Calu3 (cell line): ENCODE data around the gene TNNI3. TPM values are rescaled to one million over a fixed set of nuclear protein-coding genes. Genes with fewer than 3 reads are reported as not detected.
A peak's percentile ranks its signal among the peaks of the same experiment; 100 is the strongest.

Experiments
- BruUV-seq: library from RNA; stranded (reverse); fragments of 400-500 nt; replicated peaks from 2 replicates; lab custom pipeline; 2021; lab: Mats Ljungman, UMichigan
- CTCF ChIA-PET: fragments of 300-600 bp; sonication (Branson Sonifier 250); formaldehyde crosslinking; loops from one replicate; lab custom pipeline; 2022; ENCODE audit warnings: antibody characterized with exemption; lab: Charles Lee
- DNase-seq: peaks from one replicate; pipeline ENCODE4 v3.0.0; 2022
- H3K27ac Mint-ChIP-seq: one replicate; pipeline ENCODE4 v1.8.0; 2022; ENCODE audit warnings: mixed read lengths; ENCODE audit not compliant: unreplicated experiment
- H3K27me3 Mint-ChIP-seq: one replicate; pipeline ENCODE4 v1.8.0; 2022; ENCODE audit warnings: mixed read lengths; ENCODE audit not compliant: unreplicated experiment
- H3K36me3 Mint-ChIP-seq: one replicate; pipeline ENCODE4 v1.8.0; 2022; ENCODE audit warnings: mild to moderate bottlenecking, moderate library complexity, mixed read lengths; ENCODE audit not compliant: insufficient read depth, unreplicated experiment
- H3K4me1 Mint-ChIP-seq: one replicate; pipeline ENCODE4 v1.8.0; 2022; ENCODE audit warnings: mild to moderate bottlenecking, low read depth, mixed read lengths; ENCODE audit not compliant: unreplicated experiment
- H3K4me3 Mint-ChIP-seq: one replicate; pipeline ENCODE4 v1.8.0; 2022; ENCODE audit warnings: mild to moderate bottlenecking, low read depth, moderate library complexity, mixed read lengths; ENCODE audit not compliant: unreplicated experiment
- H3K9me3 Mint-ChIP-seq: one replicate; pipeline ENCODE4 v1.8.0; 2022; ENCODE audit warnings: low read depth, mixed read lengths; ENCODE audit not compliant: unreplicated experiment
- CTCF ChIP-seq: fragments of 200-600 bp; IDR thresholded peaks from one replicate; pipeline ENCODE4 v1.8.0; 2022; ENCODE audit warnings: antibody characterized with exemption; ENCODE audit not compliant: unreplicated experiment
- intact Hi-C: fragments of 100-400 bp; cut with micrococcal nuclease; formaldehyde crosslinking; loops from one replicate; pipeline ENCODE4 v1.10.0; 2022; ENCODE audit not compliant: unreplicated experiment
- total RNA-seq: library from RNA; stranded (reverse); gene quantifications from 2 replicates; pipeline ENCODE4 v1.2.3, GENCODE V29; 2022

TNNI3 gene
- total RNA-seq, 1 experiment from 2014 or later: 1.3 TPM

GRCh38 chr19:55131421-55131820 is 26.1 kb downstream of the TNNI3 start:
- BruUV-seq: no TSS peak
- DNase-seq: no peak
- intact Hi-C loops: no loop called here
- H3K4me3 Mint-ChIP-seq: no peak overlapping the region
- H3K9me3 Mint-ChIP-seq: no peaks in the 10 kb centered on the region
- peaks cover 34% of the 10 kb centered on the region for H3K27me3 Mint-ChIP-seq
- no peak for TF ChIP-seq CTCF
- no peaks in the 10 kb centered on the region for H3K36me3 Mint-ChIP-seq
- H3K27ac Mint-ChIP-seq: no peak overlapping the region
- CTCF ChIA-PET: no interaction called here
- H3K4me1 Mint-ChIP-seq: peaks cover 6% of the 10 kb centered on the region

GRCh38 chr19:55119053-55119452 is 38.5 kb downstream of the TNNI3 start:
- Mint-ChIP-seq H3K4me1 (peaks cover 22% of the 10 kb centered on the region), H3K4me3 (no peak overlapping the region), H3K36me3 (peaks cover 28% of the 10 kb centered on the region), H3K9me3 (no peaks in the 10 kb centered on the region), H3K27me3 (peaks cover 18% of the 10 kb centered on the region), H3K27ac (no peak overlapping the region)
- BruUV-seq: no TSS peak
- DNase-seq: no peak
- CTCF ChIA-PET: no interaction called here
- TF ChIP-seq CTCF: no peak
- intact Hi-C loops: no loop called here

- DNase-seq: no peak
- peaks cover 22% of the 10 kb centered on the region for H3K4me1 Mint-ChIP-seq
- peaks cover 12% of the 10 kb centered on the region for H3K27me3 Mint-ChIP-seq
- peaks cover 28% of the 10 kb centered on the region for H3K36me3 Mint-ChIP-seq
- no peak for TF ChIP-seq CTCF
- peak overlapping the region; percentile 83 for H3K4me3 Mint-ChIP-seq
- H3K9me3 Mint-ChIP-seq: no peaks in the 10 kb centered on the region
- CTCF ChIA-PET: interaction anchor here (0.9 to 1.4 kb wide), 2 partner anchors 8 to 28 kb away, joined by 3 to 9 read pairs; no protein-coding TSS in a partner anchor
- BruUV-seq: no TSS peak
- H3K27ac Mint-ChIP-seq: peak overlapping the region; percentile 81
- intact Hi-C loops: no loop called here
Measured at GRCh38 chr19:55118401-55118991, 39.0 kb downstream of the TNNI3 start.

GRCh38 chr19:55117663-55118391 is 39.7 kb downstream of the TNNI3 start:
- peak overlapping the region; percentile 81 for H3K27ac Mint-ChIP-seq
- no peaks in the 10 kb centered on the region for H3K9me3 Mint-ChIP-seq
- H3K4me3 Mint-ChIP-seq: peak overlapping the region; percentile 83
- peaks cover 28% of the 10 kb centered on the region for H3K36me3 Mint-ChIP-seq
- peaks cover 22% of the 10 kb centered on the region for H3K4me1 Mint-ChIP-seq
- peak; percentile 99 for DNase-seq
- TF ChIP-seq CTCF: no peak
- BruUV-seq: TSS peak; percentile 91
- CTCF ChIA-PET: interaction anchor here (0.6 to 1.4 kb wide), 5 partner anchors 8 to 372 kb away, joined by 3 to 9 read pairs (median 3); partner anchors contain the start of gene DNAAF3
- H3K27me3 Mint-ChIP-seq: peaks cover 6% of the 10 kb centered on the region
- intact Hi-C loops: loop anchor here (2.0 kb wide), 1 partner anchor 55 kb away; the partner anchor contains the start of gene RDH13
